DMS114 treated with DMSO at 0.1 percent for 48 hours (cell line): Measurements from ENCODE around the gene SIGLECL1.
"Not testable (repeated sequence)": the region's sequence is repeated elsewhere in the genome, so short reads cannot be mapped to it uniquely, and the experiment has no call there.

ENCODE experiments used
- DNase-seq: peaks from one replicate; lab custom pipeline; 2025; ENCODE audit not compliant: unreplicated experiment; lab: John Stamatoyannopoulos, UW

SIGLECL1 gene

DNA sequence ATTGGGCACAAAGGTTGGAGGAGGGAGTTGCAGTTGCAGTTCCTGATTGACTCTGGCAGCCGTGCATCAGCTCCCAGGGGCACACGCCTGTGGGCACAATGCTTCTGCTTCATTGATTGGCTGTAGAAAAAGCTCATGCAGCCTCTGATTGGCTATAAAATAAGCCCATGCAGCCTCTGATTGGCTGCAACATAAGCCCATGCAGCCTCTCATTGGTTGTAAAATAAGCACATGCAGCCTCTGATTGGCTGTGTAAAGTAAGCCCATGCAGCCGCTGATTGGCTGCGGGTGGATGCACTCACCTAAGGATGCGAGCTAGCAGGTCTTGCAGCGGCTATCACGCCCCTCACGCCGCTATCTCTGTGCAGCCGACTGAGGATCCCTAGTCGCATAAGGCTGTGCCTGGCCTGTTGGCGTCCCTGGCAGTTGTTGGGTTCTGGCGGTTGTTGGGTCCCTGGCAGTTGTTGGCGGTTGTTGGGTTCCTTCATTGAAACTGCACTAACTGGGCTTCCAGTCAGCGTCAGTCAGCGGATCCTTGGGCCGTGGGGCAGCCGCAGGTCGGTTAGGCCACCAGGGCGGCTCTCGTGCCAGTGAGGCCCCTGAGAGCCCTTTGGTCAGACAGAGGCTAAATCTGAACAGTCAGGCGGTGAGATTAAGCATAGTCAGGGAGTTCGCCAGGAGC, at the start of gene SIGLECL1:
Gene SIGLECL1 (plus strand): TSS at position 295 of the 682 bp plus-strand sequence. CDS start 12,993 bp downstream, outside the sequence.
- no peak for DNase-seq

DNA sequence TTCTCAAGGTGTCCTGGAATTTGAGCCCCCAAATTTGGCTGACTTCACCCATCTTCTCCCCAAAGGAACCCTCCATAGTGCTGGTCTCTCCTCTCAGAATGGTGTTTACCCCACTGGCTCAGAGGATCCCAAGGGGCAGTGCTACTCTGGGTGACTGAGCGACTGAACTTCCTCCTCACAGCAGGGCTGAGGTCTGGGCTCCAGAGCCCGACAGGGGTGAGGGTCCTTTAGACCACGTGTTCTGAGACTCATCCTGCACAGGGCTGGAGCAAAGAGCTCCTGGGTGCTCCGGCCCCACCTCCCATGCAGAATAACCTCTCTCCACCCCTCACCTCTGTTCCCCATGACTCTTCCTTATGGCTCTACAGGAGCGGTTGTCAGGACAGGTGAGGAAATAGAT, 49.2 kb upstream of the SIGLECL1 start:
- no peak for DNase-seq

DNA sequence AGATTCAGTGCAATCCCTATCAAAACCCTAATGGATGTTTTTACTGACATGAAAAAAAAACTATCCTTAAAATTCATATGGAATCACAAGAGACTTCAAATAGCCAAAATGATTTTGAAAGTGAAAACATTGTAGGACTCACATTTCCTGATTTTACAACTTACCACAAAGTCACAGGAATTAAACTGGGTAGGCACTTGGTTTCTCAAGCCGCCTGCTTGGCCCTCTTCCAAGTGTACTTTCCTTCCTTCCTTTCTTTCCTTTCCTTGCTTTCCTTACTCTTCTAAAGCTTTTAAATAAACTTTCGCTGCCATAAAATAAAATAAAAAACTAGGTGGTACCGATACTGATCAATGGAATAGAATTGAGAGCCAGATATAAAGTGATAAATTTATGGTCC, 47.0 kb upstream of the SIGLECL1 start:
- DNase-seq: no peak

DNA sequence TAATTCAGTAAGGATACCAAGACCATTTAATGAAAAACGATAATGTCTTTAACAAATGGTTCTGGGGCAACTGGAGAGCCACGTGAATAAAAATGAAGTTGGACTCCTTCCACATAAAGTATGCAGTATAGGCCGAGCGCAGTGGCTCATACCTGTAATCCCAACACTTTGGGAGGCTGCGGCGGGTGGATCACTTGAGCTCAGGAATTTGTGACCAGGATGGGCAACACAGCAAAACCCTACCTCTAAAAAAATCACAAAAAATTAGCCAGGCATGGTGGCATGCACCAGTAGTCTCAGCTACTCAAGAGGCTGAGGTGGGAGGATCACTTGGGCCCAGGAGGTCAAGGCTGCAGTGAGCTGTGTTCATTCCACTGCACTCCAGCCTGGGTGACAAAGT, 46.6 kb upstream of the SIGLECL1 start:
- DNase-seq: no peak

DNA sequence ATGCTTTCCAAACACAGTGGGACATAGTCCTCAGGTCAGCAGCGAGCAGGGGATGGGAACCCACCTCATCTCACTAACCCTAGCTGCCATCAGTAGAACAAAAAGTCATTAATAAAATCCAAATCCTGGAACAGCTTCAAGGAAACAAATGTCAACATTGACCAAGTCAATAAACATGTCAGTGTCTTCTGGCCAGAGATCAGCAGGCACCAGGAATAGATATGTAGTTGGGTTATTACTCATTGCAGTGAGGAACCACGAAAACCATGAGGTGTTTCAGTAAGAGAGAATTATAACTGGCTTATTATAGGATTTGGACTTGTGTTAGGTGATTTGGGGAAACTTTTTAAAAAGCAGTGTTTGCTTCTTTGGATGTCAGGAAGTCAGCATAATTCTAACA, 43.1 kb upstream of the SIGLECL1 start:
- no peak for DNase-seq

DNA sequence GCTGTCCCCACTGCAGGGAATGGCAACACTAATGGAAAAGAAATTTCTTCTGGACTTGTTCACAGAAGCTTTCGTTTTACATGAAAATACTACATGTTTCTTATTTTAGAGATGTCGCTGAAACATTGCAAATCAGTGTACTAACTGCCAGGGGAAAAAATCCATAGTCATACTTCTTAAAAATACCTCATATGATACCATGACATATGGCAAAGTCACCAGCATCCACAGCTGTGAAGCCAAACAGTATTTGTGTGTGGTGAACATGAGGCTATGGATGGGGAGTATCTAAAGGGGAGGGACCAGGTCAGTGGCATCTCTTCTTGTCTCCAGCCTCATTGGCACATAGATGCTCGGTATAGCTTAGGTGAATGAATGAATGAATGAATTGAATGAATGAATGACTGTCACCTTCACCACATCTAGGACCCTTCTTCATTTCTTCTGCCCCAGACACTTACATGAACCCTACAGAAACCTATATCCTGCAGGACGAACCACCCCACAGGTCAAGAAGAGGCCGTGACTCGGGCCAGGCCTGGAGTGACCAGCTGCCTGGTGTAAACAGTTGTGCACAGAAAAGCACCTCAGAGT, 40.6 kb upstream of the SIGLECL1 start:
- DNase-seq: no peak

DNA sequence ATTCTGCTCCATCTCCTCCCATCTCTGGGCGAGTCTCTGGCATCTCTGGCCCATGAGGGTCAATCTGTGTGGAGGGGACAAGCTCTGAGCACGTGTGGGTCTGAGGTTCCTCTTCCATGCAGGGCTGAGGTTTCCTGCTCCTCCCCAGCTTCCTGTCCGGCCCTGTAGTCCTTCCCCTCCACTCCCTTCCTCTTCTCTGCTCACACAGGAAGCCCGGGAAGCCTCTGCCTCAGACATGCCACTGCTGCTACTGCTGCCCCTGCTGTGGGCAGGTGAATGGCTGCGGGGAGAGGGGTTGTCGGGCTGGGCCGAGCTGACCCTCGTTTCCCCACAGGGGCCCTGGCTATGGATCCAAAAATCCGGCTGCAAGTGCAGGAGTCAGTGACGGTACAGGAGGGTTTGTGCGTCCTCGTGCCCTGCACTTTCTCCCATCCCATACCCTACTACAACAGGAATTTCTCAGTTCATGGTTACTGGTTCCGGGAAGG, 40.0 kb upstream of the SIGLECL1 start:
- DNase-seq: not testable (repeated sequence)

DNA sequence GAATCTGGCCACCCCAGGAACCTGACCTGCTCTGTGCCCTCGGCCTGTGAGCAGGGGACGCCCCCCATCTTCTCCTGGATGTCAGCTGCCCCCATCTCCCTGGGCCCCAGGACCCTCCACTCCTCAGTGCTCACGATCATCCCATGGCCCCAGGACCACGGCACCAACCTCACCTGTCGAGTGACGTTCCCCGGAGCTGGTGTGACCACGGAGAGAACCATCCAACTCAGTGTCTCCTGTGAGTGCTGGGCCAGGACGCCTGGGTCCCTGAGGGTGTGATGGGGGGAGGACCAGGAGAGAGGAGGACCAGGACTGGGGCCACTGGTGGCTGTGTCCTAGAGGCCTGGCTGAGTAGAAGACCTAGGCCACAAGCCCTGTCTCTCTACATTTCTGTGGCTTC, 39.0 kb upstream of the SIGLECL1 start:
- DNase-seq: no peak

DNA sequence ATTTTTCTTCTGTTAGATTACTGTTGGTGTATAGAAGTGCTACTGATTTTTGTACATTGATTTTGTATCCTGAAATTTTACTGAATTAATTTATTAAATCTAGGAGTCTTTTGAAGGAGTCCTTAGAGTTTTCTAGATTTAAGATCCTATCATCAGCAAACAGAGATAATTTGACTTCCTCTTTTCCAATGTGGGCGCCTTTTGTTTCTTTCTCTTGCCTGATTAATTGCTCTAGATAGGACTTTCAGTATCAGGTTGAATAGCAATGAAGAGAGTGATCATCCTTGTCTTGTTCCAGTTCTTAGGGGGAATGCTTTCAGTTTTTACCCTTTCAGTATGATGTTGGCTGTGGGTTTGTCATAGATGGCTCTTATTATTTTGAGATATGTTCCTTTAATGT, 31.6 kb upstream of the SIGLECL1 start:
- no peak for DNase-seq

DNA sequence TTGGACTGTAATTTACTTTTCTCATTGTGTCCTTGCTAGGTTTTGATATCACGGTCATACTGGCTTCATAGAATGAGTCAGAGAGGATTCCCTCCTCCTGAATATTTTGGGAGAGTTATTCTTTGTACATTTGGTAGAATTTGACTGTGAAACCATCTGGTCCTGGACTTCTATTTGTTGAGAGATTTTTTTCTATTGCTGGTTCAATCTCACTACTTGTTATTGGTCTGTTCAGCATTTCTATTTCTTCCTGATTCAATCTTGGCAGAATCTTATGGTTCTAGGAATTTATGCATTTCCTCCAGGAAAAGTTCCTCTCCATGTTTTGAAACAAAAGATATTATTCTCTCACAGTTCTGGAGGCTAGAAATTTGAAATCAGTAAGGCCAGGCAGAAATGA, 30.9 kb upstream of the SIGLECL1 start:
- no peak for DNase-seq

DNA sequence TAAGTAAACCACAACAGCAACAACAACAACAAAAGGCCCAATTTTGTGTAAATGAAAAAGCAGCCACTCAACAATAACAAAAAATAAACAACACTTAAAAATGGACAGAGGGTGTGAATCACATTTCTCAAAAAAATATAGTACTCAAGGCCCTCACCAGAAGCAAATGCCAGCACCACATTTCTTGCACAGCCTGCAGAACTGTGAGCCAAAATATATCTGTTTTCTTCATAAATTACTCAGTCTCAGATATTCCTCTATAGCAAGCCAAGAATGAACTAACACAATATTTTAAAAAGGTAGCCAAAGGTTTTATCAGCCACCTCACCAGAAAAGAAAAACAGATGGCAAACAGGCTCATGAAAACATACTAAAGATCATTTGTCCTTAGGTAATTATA, 29.9 kb upstream of the SIGLECL1 start:
- DNase-seq: no peak

DNA sequence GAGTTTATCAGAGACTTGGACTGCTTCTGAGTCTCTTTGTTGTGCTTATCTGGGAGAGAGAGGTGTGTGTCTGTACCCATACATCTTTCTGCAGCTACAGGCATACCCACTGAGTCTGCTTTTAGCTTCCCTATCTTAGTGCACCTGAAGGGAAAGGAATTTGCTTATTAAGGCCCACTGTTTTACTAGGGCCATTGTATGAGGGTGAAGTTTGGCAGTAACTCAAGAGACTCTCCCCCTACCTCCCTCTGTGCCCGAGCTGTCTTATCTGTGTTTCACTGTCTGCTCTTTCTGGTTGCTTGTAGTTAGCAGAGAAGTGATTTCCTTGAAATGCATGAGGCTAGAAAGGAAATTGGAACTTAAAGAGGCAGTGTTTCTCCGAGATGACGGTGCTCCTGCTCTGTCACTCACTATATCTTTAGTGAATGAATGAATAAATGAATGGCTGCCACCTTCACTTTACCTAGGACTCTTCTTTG, 26.7 kb upstream of the SIGLECL1 start:
- no peak for DNase-seq

DNA sequence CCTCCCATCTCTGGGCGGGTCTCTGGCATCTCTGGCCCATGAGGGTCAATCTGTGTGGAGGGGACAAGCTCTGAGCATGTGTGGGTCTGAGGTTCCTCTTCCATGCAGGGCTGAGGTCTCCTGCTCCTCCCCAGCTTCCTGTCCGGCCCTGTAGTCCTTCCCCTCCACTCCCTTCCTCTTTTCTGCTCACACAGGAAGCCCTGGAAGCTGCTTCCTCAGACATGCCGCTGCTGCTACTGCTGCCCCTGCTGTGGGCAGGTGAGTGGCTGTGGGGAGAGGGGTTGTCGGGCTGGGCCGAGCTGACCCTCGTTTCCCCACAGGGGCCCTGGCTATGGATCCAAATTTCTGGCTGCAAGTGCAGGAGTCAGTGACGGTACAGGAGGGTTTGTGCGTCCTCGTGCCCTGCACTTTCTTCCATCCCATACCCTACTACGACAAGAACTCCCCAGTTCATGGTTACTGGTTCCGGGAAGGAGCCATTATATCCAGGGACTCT, 25.9 kb upstream of the SIGLECL1 start, which contains the start of gene CD33:
Gene CD33 (plus strand): TSS at position 183 of the 496 bp plus-strand sequence. CDS start 39 bp downstream, at position 222.
- not testable (repeated sequence) for DNase-seq

DNA sequence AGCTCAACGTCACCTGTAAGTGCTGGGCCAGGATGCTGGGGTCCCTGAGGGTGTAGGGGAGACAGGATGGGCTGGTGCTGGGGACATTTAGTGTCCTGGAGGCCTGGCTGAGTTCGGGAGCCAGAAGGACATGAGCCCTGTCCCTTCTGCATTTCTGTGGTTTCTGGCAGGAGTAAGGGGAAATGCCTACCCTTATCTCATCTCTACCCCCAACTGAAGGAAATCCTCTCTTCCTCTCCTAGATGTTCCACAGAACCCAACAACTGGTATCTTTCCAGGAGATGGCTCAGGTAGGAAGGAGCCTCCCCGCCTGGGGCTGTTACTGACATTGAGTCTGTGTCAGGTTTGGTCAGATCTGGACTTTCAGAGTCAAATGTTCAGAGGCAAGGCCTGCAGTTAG, 24.8 kb upstream of the SIGLECL1 start:
- no peak for DNase-seq

DNA sequence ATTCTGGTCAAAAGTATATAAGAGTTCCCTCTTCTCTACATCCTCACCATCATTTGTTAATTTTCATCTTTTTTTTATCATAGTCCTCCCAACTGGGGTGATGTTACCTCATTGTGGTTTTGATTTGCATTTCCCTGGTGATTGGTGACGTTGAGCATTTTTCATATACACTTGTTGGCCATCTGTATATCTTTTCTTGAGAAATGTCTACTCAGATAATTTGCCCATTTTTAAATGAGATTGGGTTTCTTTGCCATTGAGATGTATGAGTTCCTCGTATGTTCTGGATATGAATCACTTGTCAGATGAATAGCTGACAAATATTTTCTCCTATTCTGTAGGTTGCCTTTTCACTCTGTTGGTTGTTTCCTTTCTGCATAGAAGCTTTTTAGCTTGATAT, 23.6 kb upstream of the SIGLECL1 start:
- DNase-seq: no peak

DNA sequence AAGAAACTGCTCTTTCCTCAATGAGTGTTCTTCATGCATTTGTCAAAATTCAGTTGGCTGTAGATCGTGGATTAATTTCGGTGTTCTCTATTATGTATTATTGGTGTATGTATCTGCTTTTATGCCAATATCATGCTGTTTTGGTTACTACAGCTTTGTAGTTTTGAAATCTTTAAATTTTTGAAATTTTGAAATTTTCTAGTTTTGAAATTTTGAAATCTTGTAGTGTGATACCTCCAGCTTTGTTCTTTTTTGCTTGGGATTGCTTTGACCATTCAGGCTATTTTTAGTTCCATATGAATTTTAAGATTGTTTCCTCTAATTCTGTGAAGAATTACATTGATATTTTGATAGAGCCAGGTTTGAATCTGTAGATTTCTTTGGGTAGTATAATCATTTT, 22.9 kb upstream of the SIGLECL1 start:
- no peak for DNase-seq

DNA sequence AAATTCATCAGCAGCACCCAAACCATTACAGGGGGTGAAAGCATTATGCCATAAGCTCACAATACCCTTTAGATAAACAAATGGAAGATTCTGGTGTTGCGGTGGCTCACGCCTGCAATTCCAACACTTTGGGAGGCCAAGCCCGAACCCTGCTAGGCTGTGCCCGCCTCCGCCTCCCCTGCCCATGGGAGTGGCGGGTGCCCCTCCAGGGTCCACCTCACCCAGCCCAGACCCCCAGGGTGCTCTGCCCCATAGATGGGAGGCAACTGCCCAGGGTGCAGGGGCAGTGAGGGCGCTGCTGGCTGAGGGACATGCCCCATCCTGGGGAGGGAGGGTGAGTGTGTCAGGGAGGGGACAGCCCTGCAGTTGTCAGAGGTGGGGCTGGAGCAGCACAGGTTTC, 10.0 kb upstream of the SIGLECL1 start:
- DNase-seq: no peak

DNA sequence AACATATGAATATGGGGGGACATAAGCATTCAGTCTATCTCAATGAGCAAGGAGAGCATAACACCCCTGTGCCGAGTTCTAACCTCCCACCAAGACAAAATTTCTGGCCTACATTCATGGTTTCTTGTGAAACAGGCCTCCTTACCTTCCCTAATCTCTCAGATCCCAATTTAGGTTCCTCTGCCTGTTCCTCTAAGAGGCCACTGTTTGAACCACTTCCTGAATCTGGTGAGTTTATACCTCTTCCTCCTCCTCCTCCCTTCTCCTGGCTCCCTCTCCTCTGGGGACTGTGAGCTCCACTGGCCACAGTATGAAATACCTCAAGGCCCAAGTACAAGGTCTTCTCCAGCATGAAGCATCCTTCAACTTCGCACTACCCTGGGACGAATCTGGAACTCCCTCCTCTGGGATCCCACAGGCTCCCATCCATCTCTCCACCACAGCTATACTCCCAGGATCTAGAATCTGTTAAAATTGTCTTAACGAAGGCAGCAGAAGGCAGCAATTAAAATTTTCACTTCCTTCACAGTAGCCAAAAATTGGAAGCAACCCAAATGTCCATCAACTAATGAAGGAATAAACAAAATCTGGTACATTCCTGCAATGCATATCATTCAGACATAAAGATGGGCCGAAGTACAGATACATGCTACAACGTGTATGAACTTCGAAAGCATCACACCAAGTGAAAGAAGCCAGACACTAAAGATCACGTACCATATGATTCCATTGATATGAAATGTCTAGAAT, 7.8 kb upstream of the SIGLECL1 start:
- no peak for DNase-seq

DNA sequence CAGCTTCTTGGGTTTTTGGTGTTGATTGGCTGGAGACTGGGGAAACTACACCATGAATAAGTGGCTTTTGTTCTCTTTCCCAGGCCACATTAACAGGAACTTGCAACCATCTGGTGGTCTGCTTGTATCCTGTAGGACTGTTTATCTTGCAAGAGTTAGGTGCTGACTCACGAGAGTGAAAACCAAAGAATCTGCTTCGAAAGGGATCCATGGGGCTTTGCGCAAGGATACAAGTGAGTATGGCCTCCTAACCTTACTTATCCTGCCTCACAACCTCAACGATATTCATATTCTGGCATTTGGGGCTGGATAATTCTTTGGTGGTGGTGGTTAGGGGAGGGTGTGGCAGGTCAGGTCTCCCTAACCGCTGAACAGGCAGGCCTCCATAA, 4.7 kb upstream of the SIGLECL1 start:
- DNase-seq: no peak

DNA sequence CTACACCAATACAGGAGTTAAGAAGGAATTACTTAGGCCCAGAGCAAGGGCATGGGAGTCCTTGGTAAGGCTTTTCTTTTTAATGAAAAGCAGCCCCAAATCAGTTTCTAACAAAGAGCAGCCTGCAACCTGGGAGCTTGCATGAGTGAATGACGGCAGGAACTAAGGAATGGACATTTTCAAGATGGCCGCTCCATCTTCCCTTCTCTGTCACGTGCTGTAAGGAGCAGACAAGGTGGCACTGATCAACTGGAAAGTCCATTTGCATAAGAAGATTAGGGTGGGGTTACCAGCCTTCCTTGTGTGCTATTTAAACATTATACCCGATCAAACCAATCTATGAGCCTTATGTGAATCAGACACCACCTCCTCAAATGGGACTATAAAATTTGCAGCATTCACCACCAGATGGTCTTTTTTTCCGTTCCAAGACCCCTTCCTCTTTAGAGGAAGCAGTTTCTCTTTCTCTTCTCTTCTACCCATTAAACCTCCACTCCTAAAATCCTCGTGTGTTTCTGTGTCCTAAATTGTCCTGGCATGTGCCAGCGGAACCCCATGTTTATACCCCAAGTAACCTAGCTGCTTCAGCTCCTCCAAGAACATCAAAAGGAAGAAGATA, 2.8 kb upstream of the SIGLECL1 start:
- no peak for DNase-seq

DNA sequence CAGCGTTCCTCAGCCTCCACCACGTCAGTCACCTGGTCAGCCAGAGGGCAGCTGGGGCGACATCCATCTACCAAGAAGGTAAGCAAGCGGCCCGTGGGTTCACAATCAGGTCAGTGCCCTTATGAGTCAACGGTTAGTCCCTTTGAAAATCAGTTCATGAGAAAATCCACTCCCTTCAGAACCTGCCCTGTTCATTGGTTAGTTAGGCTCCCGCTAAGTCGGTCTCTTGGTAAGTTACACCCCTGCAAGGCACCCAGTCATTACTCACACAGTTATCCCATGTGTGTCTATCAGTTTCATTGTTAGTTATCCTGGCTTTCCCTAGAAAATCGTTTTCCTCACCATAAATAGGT, 564 bp downstream of the SIGLECL1 start:
- no peak for DNase-seq
